ENCODE results near the gene NUP214. TPM values are rescaled to one million over a fixed set of nuclear protein-coding genes. Genes with fewer than 3 reads are reported as not detected.

The NUP214 gene
- total RNA-seq, 1 experiment from 2014 or later, result 35.5 TPM

- TF ChIP-seq, protein P1, sequence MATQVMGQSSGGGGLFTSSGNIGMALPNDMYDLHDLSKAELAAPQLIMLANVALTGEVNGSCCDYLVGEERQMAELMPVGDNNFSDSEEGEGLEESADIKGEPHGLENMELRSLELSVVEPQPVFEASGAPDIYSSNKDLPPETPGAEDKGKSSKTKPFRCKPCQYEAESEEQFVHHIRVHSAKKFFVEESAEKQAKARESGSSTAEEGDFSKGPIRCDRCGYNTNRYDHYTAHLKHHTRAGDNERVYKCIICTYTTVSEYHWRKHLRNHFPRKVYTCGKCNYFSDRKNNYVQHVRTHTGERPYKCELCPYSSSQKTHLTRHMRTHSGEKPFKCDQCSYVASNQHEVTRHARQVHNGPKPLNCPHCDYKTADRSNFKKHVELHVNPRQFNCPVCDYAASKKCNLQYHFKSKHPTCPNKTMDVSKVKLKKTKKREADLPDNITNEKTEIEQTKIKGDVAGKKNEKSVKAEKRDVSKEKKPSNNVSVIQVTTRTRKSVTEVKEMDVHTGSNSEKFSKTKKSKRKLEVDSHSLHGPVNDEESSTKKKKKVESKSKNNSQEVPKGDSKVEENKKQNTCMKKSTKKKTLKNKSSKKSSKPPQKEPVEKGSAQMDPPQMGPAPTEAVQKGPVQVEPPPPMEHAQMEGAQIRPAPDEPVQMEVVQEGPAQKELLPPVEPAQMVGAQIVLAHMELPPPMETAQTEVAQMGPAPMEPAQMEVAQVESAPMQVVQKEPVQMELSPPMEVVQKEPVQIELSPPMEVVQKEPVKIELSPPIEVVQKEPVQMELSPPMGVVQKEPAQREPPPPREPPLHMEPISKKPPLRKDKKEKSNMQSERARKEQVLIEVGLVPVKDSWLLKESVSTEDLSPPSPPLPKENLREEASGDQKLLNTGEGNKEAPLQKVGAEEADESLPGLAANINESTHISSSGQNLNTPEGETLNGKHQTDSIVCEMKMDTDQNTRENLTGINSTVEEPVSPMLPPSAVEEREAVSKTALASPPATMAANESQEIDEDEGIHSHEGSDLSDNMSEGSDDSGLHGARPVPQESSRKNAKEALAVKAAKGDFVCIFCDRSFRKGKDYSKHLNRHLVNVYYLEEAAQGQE (IDR thresholded peaks at IDR 0.05; ENCODE audit: low read depth), result no peak
- no peak for TF ChIP-seq SRF (IDR thresholded peaks at IDR 0.05; ENCODE audit: low read depth)
Observed at GRCh38 chr9:131117762-131118145, 7.6 kb upstream of the NUP214 start (continued).

- no peak for TF ChIP-seq POLR2AphosphoS5 (IDR thresholded peaks at IDR 0.05; ENCODE audit: low read depth, low read length)
- no peak for TF ChIP-seq SP1 (IDR thresholded peaks at IDR 0.05; ENCODE audit: low read depth)
- TF ChIP-seq POLR2A (IDR thresholded peaks at IDR 0.05; ENCODE audit: borderline replicate concordance, extremely low read depth, insufficient read depth, insufficient read length), result no peak
- no peak for TF ChIP-seq ELF1 (IDR thresholded peaks at IDR 0.05; ENCODE audit: borderline replicate concordance, low read depth)
- no peak for TF ChIP-seq ATF3 (IDR thresholded peaks at IDR 0.05)
- no peak for TF ChIP-seq SRF (IDR thresholded peaks at IDR 0.05; ENCODE audit: low read depth)
- TF ChIP-seq RAD21 (IDR thresholded peaks at IDR 0.05; ENCODE audit: low read depth), result no peak
- intact Hi-C loops (cut with micrococcal nuclease), result no loop called here
Observed at GRCh38 chr9:131119600-131119999, 5.8 kb upstream of the NUP214 start.

More at GRCh38 chr9:131119600-131119999, 5.8 kb upstream of the NUP214 start:
- Histone ChIP-seq H3K9me2 (ENCODE audit: insufficient read depth) (no peaks in the 10 kb centered on the region), H3K79me2 (ENCODE audit: insufficient read depth, low read length) (peaks cover 2% of the 10 kb centered on the region; the same call in 1 of the 2 replicates), H3K4me2 (ENCODE audit: low read length) (no peak overlapping the region), H3K9ac (ENCODE audit: low read length) (no peak overlapping the region), H3K27ac (ENCODE audit: low read depth, low read length) (no peak overlapping the region), H4K20me1 (ENCODE audit: insufficient read depth) (no peaks in the 10 kb centered on the region), H3K36me3 (ENCODE audit: control insufficient read depth in 1 of 2, insufficient read depth in 2 of 2, low read length in 2 of 2) (peaks cover 3 to 5% of the 10 kb centered on the region in 2 experiments; a peak in 2 of 4 replicates), H3K4me3 (replicated peaks in 1 of 2; ENCODE audit: low read depth in 1 of 2, low read length in 2 of 2) (no peak overlapping the region), H3K4me1 (ENCODE audit: control insufficient read depth in 1 of 2, insufficient read depth in 2 of 2, low read length in 2 of 2) (peaks cover 0 to 2% of the 10 kb centered on the region in 2 experiments; a peak in 1 of 4 replicates), H3K9me3 (ENCODE audit: control insufficient read depth in 1 of 2, insufficient read depth in 1 of 2, low read depth in 1 of 2, low read length in 2 of 2) (no peaks in the 10 kb centered on the region), H3K27me3 (ENCODE audit: insufficient read depth, low read length) (no peaks in the 10 kb centered on the region), H2AFZ (ENCODE audit: low read depth, low read length, poor library complexity, severe bottlenecking) (no peak overlapping the region)
- no TSS peak for BruUV-seq (replicated peaks)
- DNase-seq (ENCODE audit: low read depth, low spot score) (no peak), ATAC-seq (no peak)
- CTCF ChIA-PET, result no interaction called here
- RAD21 ChIA-PET (ENCODE audit: low non-redundant PET in 1 of 2, low total read pairs in 2 of 2, uncharacterized antibody in 2 of 2, unreplicated experiment in 2 of 2), result no interaction called here
- POLR2A ChIA-PET, result no interaction called here
